RWPE2 (cell line): Measurements from ENCODE around the gene CIITA.

ENCODE experiments used
- ATAC-seq: fragments of 200-7000 bp; cut with Tn5 transposase; 3 replicates; pipeline ENCODE4 v1.9.1; 2021; ENCODE audit warnings: low read depth
- DNase-seq: peaks from one replicate; pipeline ENCODE4 v3.0.0-alpha.2; 2020; ENCODE audit warnings: low spot score
- H3K27ac ChIP-seq: fragments of 450-650 bp; 2 replicates; pipeline ENCODE4 v1.5.1; 2017; ENCODE audit warnings: mild to moderate bottlenecking; ENCODE audit not compliant: poor library complexity, severe bottlenecking
- H3K27me3 ChIP-seq: fragments of 250-450 bp; sonication (Bioruptor Pico); 2 replicates; pipeline ENCODE4 v1.5.1; 2021; ENCODE audit warnings: mild to moderate bottlenecking, moderate library complexity; ENCODE audit not compliant: insufficient read depth, poor library complexity, severe bottlenecking
- H3K36me3 ChIP-seq: fragments of 250-450 bp; sonication (Bioruptor Pico); 2 replicates; pipeline ENCODE4 v1.5.1; 2020; ENCODE audit warnings: low read depth, mild to moderate bottlenecking, moderate library complexity
- H3K4me1 ChIP-seq: fragments of 250-450 bp; sonication (Bioruptor Pico); 2 replicates; pipeline ENCODE4 v1.5.1; 2021; ENCODE audit warnings: mild to moderate bottlenecking, moderate library complexity; ENCODE audit not compliant: insufficient read depth, poor library complexity, severe bottlenecking
- H3K4me3 ChIP-seq: fragments of 250-450 bp; sonication (Bioruptor Pico); 2 replicates; pipeline ENCODE4 v1.5.1; 2021; ENCODE audit warnings: mild to moderate bottlenecking, moderate library complexity; ENCODE audit not compliant: severe bottlenecking
- H3K9me3 ChIP-seq: fragments of 250-450 bp; sonication (Bioruptor Pico); 2 replicates; pipeline ENCODE4 v1.5.1; 2021; ENCODE audit warnings: mild to moderate bottlenecking, moderate library complexity; ENCODE audit not compliant: severe bottlenecking
- TF ChIP-seq, protein P1 (sequence below): fragments of 450-650 bp; IDR thresholded peaks from one replicate; pipeline ENCODE4 v1.5.1; 2017; ENCODE audit warnings: mild to moderate bottlenecking, moderate library complexity; ENCODE audit not compliant: poor library complexity, severe bottlenecking

CIITA gene

DNA sequence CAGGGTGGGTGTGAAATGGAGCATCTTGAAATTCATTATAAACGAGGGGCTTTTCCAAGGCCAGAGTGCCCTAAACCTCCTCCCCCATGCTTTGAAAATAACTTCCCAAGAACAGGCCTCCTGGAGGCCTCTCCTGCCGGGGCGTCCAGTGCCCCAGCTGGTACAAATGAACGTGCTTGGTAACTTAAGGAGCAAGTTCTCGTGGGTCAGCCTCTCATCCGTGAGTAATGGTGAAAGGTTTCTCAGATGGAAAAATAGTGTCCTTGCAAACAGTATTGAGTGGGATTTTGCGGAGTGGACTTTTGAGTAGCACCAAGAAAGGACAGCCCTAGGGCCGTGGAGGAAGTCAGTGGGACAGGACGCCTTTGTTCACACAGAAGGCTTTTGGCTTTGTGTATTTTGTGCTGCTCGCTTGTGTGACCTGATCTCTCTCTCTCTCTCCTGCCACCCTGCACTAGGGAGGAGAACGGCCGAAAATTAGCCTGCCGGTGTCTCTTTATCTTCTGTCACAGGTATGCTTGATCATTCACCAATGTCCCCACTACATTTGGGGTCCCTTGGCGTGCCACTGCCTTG, 102.0 kb downstream of the CIITA start:
- Histone ChIP-seq H3K4me3 (no peak overlapping the region), H3K27ac (peak overlapping the region; percentile 44), H3K9me3 (no peaks in the 10 kb centered on the region), H3K27me3 (no peaks in the 10 kb centered on the region), H3K36me3 (peaks cover 22% of the 10 kb centered on the region), H3K4me1 (peaks cover 12% of the 10 kb centered on the region)
- no peak for ATAC-seq
- DNase-seq, result no peak
- TF ChIP-seq, protein P1, sequence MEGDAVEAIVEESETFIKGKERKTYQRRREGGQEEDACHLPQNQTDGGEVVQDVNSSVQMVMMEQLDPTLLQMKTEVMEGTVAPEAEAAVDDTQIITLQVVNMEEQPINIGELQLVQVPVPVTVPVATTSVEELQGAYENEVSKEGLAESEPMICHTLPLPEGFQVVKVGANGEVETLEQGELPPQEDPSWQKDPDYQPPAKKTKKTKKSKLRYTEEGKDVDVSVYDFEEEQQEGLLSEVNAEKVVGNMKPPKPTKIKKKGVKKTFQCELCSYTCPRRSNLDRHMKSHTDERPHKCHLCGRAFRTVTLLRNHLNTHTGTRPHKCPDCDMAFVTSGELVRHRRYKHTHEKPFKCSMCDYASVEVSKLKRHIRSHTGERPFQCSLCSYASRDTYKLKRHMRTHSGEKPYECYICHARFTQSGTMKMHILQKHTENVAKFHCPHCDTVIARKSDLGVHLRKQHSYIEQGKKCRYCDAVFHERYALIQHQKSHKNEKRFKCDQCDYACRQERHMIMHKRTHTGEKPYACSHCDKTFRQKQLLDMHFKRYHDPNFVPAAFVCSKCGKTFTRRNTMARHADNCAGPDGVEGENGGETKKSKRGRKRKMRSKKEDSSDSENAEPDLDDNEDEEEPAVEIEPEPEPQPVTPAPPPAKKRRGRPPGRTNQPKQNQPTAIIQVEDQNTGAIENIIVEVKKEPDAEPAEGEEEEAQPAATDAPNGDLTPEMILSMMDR, result no peak

GRCh38 chr16:10979717-10980601, 103.0 kb downstream of the CIITA start:
- H3K36me3 ChIP-seq, result peaks cover 22% of the 10 kb centered on the region
- TF ChIP-seq, protein P1, result no peak
- H3K4me1 ChIP-seq, result peaks cover 12% of the 10 kb centered on the region
- DNase-seq (peak; percentile 80), ATAC-seq (peak; percentile 95)
- no peak overlapping the region for H3K4me3 ChIP-seq
- H3K27ac ChIP-seq, result peak overlapping the region; percentile 44
- no peaks in the 10 kb centered on the region for H3K27me3 ChIP-seq
- H3K9me3 ChIP-seq, result no peaks in the 10 kb centered on the region

DNA sequence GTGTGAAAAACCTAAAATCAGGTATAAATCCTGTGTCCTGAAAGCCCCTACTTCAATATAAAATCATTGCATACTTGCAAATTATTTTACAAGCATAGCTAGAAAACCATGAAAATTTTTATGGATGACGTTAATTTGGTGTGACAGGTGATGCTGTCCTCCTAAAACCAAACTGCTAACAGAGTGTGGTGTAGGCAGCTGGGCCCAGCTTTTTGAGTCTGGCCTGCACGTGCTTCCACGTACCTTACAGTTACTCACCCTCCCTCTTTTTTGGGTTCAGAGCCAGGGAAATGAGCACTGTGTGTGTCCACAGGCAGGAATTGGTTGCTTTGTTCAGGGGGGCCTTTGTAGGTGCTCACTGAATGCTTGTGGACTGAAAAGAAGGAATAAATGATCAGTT, 103.8 kb downstream of the CIITA start:
- ATAC-seq (no peak), DNase-seq (no peak)
- TF ChIP-seq, protein P1, result no peak
- Histone ChIP-seq H3K36me3 (peaks cover 18% of the 10 kb centered on the region), H3K4me3 (no peak overlapping the region), H3K4me1 (peaks cover 12% of the 10 kb centered on the region), H3K27me3 (no peaks in the 10 kb centered on the region), H3K9me3 (no peaks in the 10 kb centered on the region), H3K27ac (peak overlapping the region; percentile 44)

DNA sequence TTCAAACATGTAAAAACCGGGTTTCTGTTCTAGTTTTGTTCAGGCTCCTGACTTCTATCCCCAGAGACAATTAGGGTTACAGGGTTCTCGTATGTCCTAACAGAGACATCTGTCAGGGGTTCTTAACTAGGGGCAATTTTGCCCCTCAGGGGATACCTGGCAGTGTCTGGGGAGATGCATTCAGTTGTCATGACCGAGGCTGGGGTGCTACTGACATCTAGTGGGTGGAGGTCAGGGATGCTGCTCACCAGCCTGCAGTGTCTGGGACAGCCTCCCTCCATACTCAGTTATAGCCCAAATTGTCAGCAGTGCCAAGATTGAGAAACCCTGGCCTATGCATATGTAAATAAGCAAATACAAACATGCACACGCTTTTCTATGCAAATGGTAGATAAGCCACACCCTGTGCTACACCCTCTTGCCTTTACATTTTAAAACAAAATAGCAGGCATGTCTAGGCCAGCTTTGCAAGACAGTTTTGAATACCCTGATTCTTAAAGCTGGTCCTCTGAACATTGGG, 104.8 kb downstream of the CIITA start:
- Histone ChIP-seq H3K9me3 (no peaks in the 10 kb centered on the region), H3K4me3 (no peak overlapping the region), H3K36me3 (peaks cover 16% of the 10 kb centered on the region), H3K4me1 (peaks cover 12% of the 10 kb centered on the region), H3K27ac (no peak overlapping the region), H3K27me3 (no peaks in the 10 kb centered on the region)
- TF ChIP-seq, protein P1, result peak; percentile 62
- ATAC-seq (peak; percentile 54; the same call in 2 of the 3 replicates), DNase-seq (no peak)
